CD4-positive, alpha-beta T cell (primary cell): Measurements from ENCODE around the gene PRKCQ. TPM values are rescaled to one million over a fixed set of nuclear protein-coding genes. Genes with fewer than 3 reads are reported as not detected.

Source experiments
- ATAC-seq: fragments of 200-7000 bp; cut with Tn5 transposase; one replicate; pipeline ENCODE4 v1.10.0; 2022; ENCODE audit warnings: mild to moderate bottlenecking; ENCODE audit not compliant: poor library complexity
- CTCF ChIA-PET: fragments of 350-600 bp; sonication (Branson Sonifier 250); formaldehyde crosslinking; loops from one replicate; lab custom pipeline; 2021; ENCODE audit warnings: antibody characterized with exemption, inconsistent platforms; lab: Charles Lee
- POLR2A ChIA-PET: fragments of 350-600 bp; sonication (Branson Sonifier 250); formaldehyde crosslinking; loops from one replicate; lab custom pipeline; 2021; ENCODE audit warnings: antibody characterized with exemption, inconsistent platforms; lab: Charles Lee
- DNase-seq, 14 experiments: peaks; one replicate each; pipeline ENCODE4 v3.0.0-alpha.2; 2013 to 2020; ENCODE audit warnings: mixed read lengths in 2 of 14
- H3K27ac ChIP-seq, 2 donors: one replicate each; pipeline versions ENCODE4 v1.5.1 to v1.7.0; 2013; ENCODE audit warnings: low read length in 2 of 2, low read depth in 1 of 2, mild to moderate bottlenecking in 1 of 2
- H3K27me3 ChIP-seq, 2 experiments: 1 replicate in 1 of 2; 2 replicates in 1 of 2; pipeline versions ENCODE4 v1.6.1 to v1.7.0; 2013; ENCODE audit warnings: low read length in 2 of 2, control low read depth in 1 of 2, mild to moderate bottlenecking in 1 of 2, moderate library complexity in 1 of 2; ENCODE audit not compliant: insufficient read depth in 2 of 2, control insufficient read depth in 1 of 2
- H3K36me3 ChIP-seq: one replicate; pipeline ENCODE4 v1.6.1; 2013; ENCODE audit warnings: low read length, control low read depth; ENCODE audit not compliant: insufficient read depth
- H3K4me1 ChIP-seq: one replicate; pipeline ENCODE4 v1.6.1; 2013; ENCODE audit warnings: low read length, control low read depth; ENCODE audit not compliant: insufficient read depth
- H3K4me3 ChIP-seq: one replicate; pipeline ENCODE4 v1.5.1; 2013; ENCODE audit warnings: mild to moderate bottlenecking, low read length, moderate library complexity
- H3K9me3 ChIP-seq, 2 experiments: 1 replicate in 1 of 2; 2 replicates in 1 of 2; pipeline versions ENCODE4 v1.6.1 to v1.7.0; 2013; ENCODE audit warnings: low read length in 2 of 2, mild to moderate bottlenecking in 2 of 2, control low read depth in 1 of 2, moderate library complexity in 1 of 2; ENCODE audit not compliant: control insufficient read depth in 1 of 2, insufficient read depth in 1 of 2
- H3K27ac Mint-ChIP-seq: one replicate; pipeline ENCODE4 v1.8.0; 2020; ENCODE audit warnings: mixed read lengths
- H3K27me3 Mint-ChIP-seq: one replicate; pipeline ENCODE4 v1.8.0; 2021; ENCODE audit warnings: mixed read lengths
- H3K36me3 Mint-ChIP-seq: one replicate; pipeline ENCODE4 v1.8.0; 2021; ENCODE audit warnings: low read depth, mixed read lengths
- H3K4me1 Mint-ChIP-seq: one replicate; pipeline ENCODE4 v1.8.0; 2021; ENCODE audit warnings: low read depth, mixed read lengths
- H3K4me3 Mint-ChIP-seq: one replicate; pipeline ENCODE4 v1.8.0; 2020; ENCODE audit warnings: mild to moderate bottlenecking, mixed read lengths
- H3K9me3 Mint-ChIP-seq: one replicate; pipeline ENCODE4 v1.8.0; 2020; ENCODE audit warnings: mixed read lengths
- intact Hi-C, 2 experiments: fragments of 100-400 bp; cut with DNase I in 1 of 2; cut with micrococcal nuclease in 1 of 2; formaldehyde crosslinking; loops; one replicate each; pipeline versions ENCODE4 v1.15.1 to v1.9.0; 2023 to 2025; cut with DNase I, micrococcal nuclease
- total RNA-seq, 174 experiments: library from RNA in 2 of 174; stranded (reverse) in 2 of 174; gene quantifications; one replicate each; pipeline ENCODE4 v1.2.3 and lab custom pipeline; 2021 to 2026
- TF ChIP-seq, protein P1 (sequence below): fragments of 200-600 bp; IDR thresholded peaks from one replicate; pipeline ENCODE4 v1.8.0; 2022; ENCODE audit warnings: antibody characterized with exemption, mild to moderate bottlenecking

PRKCQ gene
- total RNA-seq, 2 experiments from 2014 or later = 43.4 to 43.9 TPM

DNA sequence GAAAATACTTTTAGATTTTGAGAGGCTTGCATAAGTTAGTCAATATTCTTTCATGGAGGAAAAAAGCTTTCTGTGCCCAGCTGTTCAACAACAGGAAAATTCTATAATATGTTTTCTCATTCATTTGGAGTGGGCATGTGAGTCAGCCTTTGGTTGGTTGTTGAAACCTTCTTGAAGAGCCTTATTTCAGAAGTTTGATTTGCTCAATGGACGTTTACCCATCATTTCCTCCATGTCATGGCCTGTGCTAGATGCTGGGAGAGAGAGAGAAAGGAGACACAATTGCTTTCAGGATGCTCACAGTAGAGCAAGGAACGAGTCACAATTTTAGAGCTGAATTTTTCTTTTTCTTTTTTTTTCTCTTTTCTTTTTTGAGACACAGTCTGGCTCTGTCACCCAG, 181.7 kb downstream of the PRKCQ start:
- H3K4me1 ChIP-seq = peaks cover 7% of the 10 kb centered on the region

DNA sequence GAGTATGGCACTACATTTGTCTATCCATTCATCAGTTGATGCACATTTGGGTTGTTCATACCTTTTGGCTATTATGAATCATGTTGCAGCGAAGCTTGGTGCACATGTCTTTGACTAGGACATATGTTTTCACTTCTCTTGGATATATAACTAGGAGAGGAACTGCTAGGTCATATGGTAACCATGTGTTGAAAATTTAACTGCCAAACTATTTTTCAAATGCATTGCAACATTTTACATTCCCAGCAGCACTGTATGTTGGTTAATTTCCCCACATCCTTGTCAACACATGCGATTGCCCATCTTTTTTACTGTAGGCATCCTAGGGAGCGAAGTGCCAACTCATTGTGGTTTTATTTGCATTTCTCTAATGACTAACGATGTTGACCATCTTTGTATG, 183.4 kb downstream of the PRKCQ start:
- Histone ChIP-seq H3K27ac (no peak overlapping the region), H3K4me1 (peaks cover 3% of the 10 kb centered on the region), H3K4me3 (no peak overlapping the region), H3K27me3 (no peaks in the 10 kb centered on the region), H3K9me3 (no peaks in the 10 kb centered on the region), H3K36me3 (no peaks in the 10 kb centered on the region)
- Mint-ChIP-seq H3K27me3 (no peaks in the 10 kb centered on the region), H3K36me3 (no peaks in the 10 kb centered on the region), H3K4me1 (peaks cover 8% of the 10 kb centered on the region), H3K4me3 (no peak overlapping the region), H3K27ac (no peak overlapping the region), H3K9me3 (no peaks in the 10 kb centered on the region)
- DNase-seq (peak in 2 of 14 experiments; percentile 50 to 60), ATAC-seq (no peak)
- intact Hi-C loops = no loop called here
- TF ChIP-seq, protein P1, sequence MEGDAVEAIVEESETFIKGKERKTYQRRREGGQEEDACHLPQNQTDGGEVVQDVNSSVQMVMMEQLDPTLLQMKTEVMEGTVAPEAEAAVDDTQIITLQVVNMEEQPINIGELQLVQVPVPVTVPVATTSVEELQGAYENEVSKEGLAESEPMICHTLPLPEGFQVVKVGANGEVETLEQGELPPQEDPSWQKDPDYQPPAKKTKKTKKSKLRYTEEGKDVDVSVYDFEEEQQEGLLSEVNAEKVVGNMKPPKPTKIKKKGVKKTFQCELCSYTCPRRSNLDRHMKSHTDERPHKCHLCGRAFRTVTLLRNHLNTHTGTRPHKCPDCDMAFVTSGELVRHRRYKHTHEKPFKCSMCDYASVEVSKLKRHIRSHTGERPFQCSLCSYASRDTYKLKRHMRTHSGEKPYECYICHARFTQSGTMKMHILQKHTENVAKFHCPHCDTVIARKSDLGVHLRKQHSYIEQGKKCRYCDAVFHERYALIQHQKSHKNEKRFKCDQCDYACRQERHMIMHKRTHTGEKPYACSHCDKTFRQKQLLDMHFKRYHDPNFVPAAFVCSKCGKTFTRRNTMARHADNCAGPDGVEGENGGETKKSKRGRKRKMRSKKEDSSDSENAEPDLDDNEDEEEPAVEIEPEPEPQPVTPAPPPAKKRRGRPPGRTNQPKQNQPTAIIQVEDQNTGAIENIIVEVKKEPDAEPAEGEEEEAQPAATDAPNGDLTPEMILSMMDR = no peak
- ChIA-PET POLR2A (interaction anchor here (2.0 to 2.4 kb wide), 2 partner anchors 49 to 194 kb away, joined by 4 to 7 read pairs; partner anchors contain the start of gene PFKFB3), CTCF (interaction anchor here (1.6 kb wide), 1 partner anchor 194 kb away, joined by 4 read pairs; the partner anchor contains the start of gene PFKFB3)

More for the DNA sequence above, 181.7 kb downstream of the PRKCQ start:
- H3K27me3 Mint-ChIP-seq = no peaks in the 10 kb centered on the region
- Histone ChIP-seq H3K27ac (no peak overlapping the region), H3K36me3 (no peaks in the 10 kb centered on the region), H3K27me3 (no peaks in the 10 kb centered on the region), H3K9me3 (no peaks in the 10 kb centered on the region), H3K4me3 (no peak overlapping the region)
- H3K4me1 Mint-ChIP-seq = peaks cover 21% of the 10 kb centered on the region
- H3K27ac Mint-ChIP-seq = no peak overlapping the region
- ChIA-PET CTCF (interaction anchor here (1.3 to 1.7 kb wide), 2 partner anchors 196 to 197 kb away, joined by 3 to 4 read pairs; partner anchors contain the start of gene PFKFB3), POLR2A (interaction anchor here (0.9 to 2.0 kb wide), 3 partner anchors 50 to 196 kb away, joined by 4 to 10 read pairs (median 4); partner anchors contain the start of gene PFKFB3)
- ATAC-seq (no peak), DNase-seq (peak in 1 of 14 experiments; percentile 39)
- TF ChIP-seq, protein P1 = no peak
- no peaks in the 10 kb centered on the region for H3K9me3 Mint-ChIP-seq
- H3K36me3 Mint-ChIP-seq = no peaks in the 10 kb centered on the region
- intact Hi-C loops = no loop called here
- no peak overlapping the region for H3K4me3 Mint-ChIP-seq

DNA sequence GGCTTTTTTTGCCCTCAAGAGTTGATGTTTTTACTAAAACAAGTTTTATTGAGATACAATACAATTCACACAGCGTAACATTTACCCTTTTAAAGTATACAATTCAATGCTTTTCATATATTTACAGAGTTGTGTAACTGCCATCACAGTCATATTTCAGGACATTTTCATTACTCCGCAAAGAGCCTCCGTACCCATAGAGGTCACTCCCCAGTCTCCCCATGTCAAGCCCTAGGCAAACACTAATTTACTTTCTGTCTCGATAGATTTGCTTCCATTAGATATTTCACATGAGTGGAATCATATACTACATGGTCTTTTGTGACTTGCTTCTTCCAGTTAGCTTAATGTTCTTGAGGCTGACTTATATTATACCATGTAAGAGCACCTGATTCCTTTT, 183.8 kb downstream of the PRKCQ start:
- Mint-ChIP-seq H3K4me1 (peaks cover 4% of the 10 kb centered on the region), H3K27me3 (no peaks in the 10 kb centered on the region), H3K9me3 (no peaks in the 10 kb centered on the region), H3K36me3 (peaks cover 4% of the 10 kb centered on the region), H3K27ac (no peak overlapping the region), H3K4me3 (no peak overlapping the region)
- TF ChIP-seq, protein P1 = no peak
- Histone ChIP-seq H3K27me3 (no peaks in the 10 kb centered on the region), H3K4me1 (no peaks in the 10 kb centered on the region), H3K27ac (no peak overlapping the region), H3K4me3 (no peak overlapping the region), H3K36me3 (no peaks in the 10 kb centered on the region), H3K9me3 (no peaks in the 10 kb centered on the region)
- intact Hi-C loops = no loop called here
- DNase-seq (no peak), ATAC-seq (no peak)
- ChIA-PET POLR2A (interaction anchor here (2.0 to 2.4 kb wide), 2 partner anchors 48 to 194 kb away, joined by 4 to 7 read pairs; partner anchors contain the start of gene PFKFB3), CTCF (interaction anchor here (1.6 kb wide), 1 partner anchor 194 kb away, joined by 4 read pairs; the partner anchor contains the start of gene PFKFB3)
